Measurements from ENCODE around the gene GAL3ST2.
A peak's percentile ranks its signal among the peaks of the same experiment; 100 is the strongest.

The GAL3ST2 gene

GRCh38 chr2:241812730-241813643 lies 36.4 kb downstream of the GAL3ST2 start:
- POLR2A ChIA-PET, result interaction anchor here (1.1 kb wide), 1 partner anchor 30 kb away, joined by 3 read pairs; no protein-coding TSS in a partner anchor
- no peak overlapping the region for H3K4me3 ChIP-seq (ENCODE audit: control insufficient read depth in 1 of 7, extremely low read depth in 1 of 7, insufficient read depth in 4 of 7, low read depth in 2 of 7, low read length in 6 of 7)
- H3K4me1 ChIP-seq (ENCODE audit: control extremely low read depth in 1 of 4, control insufficient read depth in 4 of 4, insufficient read depth in 4 of 4, low read length in 3 of 4), result peaks cover 0 to 50% (median 14%) of the 10 kb centered on the region in 4 experiments
- CTCF ChIA-PET, result interaction anchor here (2.0 kb wide), 1 partner anchor 8 kb away, joined by 5 read pairs; no protein-coding TSS in a partner anchor
- no peaks in the 10 kb centered on the region for H3K9me3 ChIP-seq (ENCODE audit: control extremely low read depth in 1 of 5, control insufficient read depth in 4 of 5, insufficient read depth in 2 of 5, low read depth in 1 of 5, low read length in 4 of 5)
- 93% methylated on average over 35 of the region's 40 CpGs for WGBS (ENCODE audit: insufficient coverage)
- H3K27ac ChIP-seq (ENCODE audit: insufficient read depth in 1 of 2, low read depth in 1 of 2, low read length in 2 of 2, poor library complexity in 1 of 2, severe bottlenecking in 2 of 2), result no peak overlapping the region
- peak in 1 of 3 donors; percentile 31 for DNase-seq
- H3K36me3 ChIP-seq (ENCODE audit: control insufficient read depth in 4 of 4, insufficient read depth in 4 of 4, low read length in 3 of 4), result no peaks in the 10 kb centered on the region
- peaks cover 0 to 2% (median 0%) of the 10 kb centered on the region in 5 experiments for H3K27me3 ChIP-seq (replicated peaks in 2 of 5; ENCODE audit: control insufficient read depth in 4 of 5, insufficient read depth in 5 of 5, low read length in 4 of 5)

- POLR2A ChIA-PET, result interaction anchor here (1.1 kb wide), 1 partner anchor 30 kb away, joined by 3 read pairs; no protein-coding TSS in a partner anchor
- Histone ChIP-seq H3K4me3 (ENCODE audit: control insufficient read depth in 1 of 7, extremely low read depth in 1 of 7, insufficient read depth in 4 of 7, low read depth in 2 of 7, low read length in 6 of 7) (no peak overlapping the region), H3K4me1 (ENCODE audit: control extremely low read depth in 1 of 4, control insufficient read depth in 4 of 4, insufficient read depth in 4 of 4, low read length in 3 of 4) (peaks cover 0 to 49% (median 20%) of the 10 kb centered on the region in 4 experiments), H3K27me3 (replicated peaks in 2 of 5; ENCODE audit: control insufficient read depth in 4 of 5, insufficient read depth in 5 of 5, low read length in 4 of 5) (peaks cover 0 to 2% (median 0%) of the 10 kb centered on the region in 5 experiments), H3K36me3 (ENCODE audit: control insufficient read depth in 4 of 4, insufficient read depth in 4 of 4, low read length in 3 of 4) (no peaks in the 10 kb centered on the region), H3K9me3 (ENCODE audit: control extremely low read depth in 1 of 5, control insufficient read depth in 4 of 5, insufficient read depth in 2 of 5, low read depth in 1 of 5, low read length in 4 of 5) (no peaks in the 10 kb centered on the region), H3K27ac (ENCODE audit: insufficient read depth in 1 of 2, low read depth in 1 of 2, low read length in 2 of 2, poor library complexity in 1 of 2, severe bottlenecking in 2 of 2) (no peak overlapping the region)
- CTCF ChIA-PET, result interaction anchor here (2.0 kb wide), 1 partner anchor 9 kb away, joined by 5 read pairs; no protein-coding TSS in a partner anchor
- peak; percentile 36 to 65 (median 52) for DNase-seq
- 55% methylated on average over 20 of the region's 20 CpGs for WGBS (ENCODE audit: insufficient coverage)
Measured at GRCh38 chr2:241813644-241814392, 37.2 kb downstream of the GAL3ST2 start.

- Histone ChIP-seq H3K27ac (ENCODE audit: insufficient read depth in 1 of 2, low read depth in 1 of 2, low read length in 2 of 2, poor library complexity in 1 of 2, severe bottlenecking in 2 of 2) (no peak overlapping the region), H3K4me3 (ENCODE audit: control insufficient read depth in 1 of 7, extremely low read depth in 1 of 7, insufficient read depth in 4 of 7, low read depth in 2 of 7, low read length in 6 of 7) (no peak overlapping the region), H3K9me3 (ENCODE audit: control extremely low read depth in 1 of 5, control insufficient read depth in 4 of 5, insufficient read depth in 2 of 5, low read depth in 1 of 5, low read length in 4 of 5) (no peaks in the 10 kb centered on the region), H3K4me1 (ENCODE audit: control extremely low read depth in 1 of 4, control insufficient read depth in 4 of 4, insufficient read depth in 4 of 4, low read length in 3 of 4) (peaks cover 0 to 45% (median 20%) of the 10 kb centered on the region in 4 experiments), H3K27me3 (replicated peaks in 2 of 5; ENCODE audit: control insufficient read depth in 4 of 5, insufficient read depth in 5 of 5, low read length in 4 of 5) (peaks cover 0 to 2% (median 0%) of the 10 kb centered on the region in 5 experiments), H3K36me3 (ENCODE audit: control insufficient read depth in 4 of 4, insufficient read depth in 4 of 4, low read length in 3 of 4) (no peaks in the 10 kb centered on the region)
- DNase-seq, result no peak
- POLR2A ChIA-PET, result no interaction called here
- WGBS (ENCODE audit: insufficient coverage), result 96% methylated on average over 7 of the region's 17 CpGs
- CTCF ChIA-PET, result interaction anchor here (2.0 kb wide), 1 partner anchor 10 kb away, joined by 5 read pairs; no protein-coding TSS in a partner anchor
Measured at GRCh38 chr2:241814393-241814642, 37.7 kb downstream of the GAL3ST2 start.

GRCh38 chr2:241814643-241815476 lies 38.2 kb downstream of the GAL3ST2 start:
- ChIA-PET POLR2A (no interaction called here), CTCF (no interaction called here)
- H3K4me1 ChIP-seq (ENCODE audit: control extremely low read depth in 1 of 4, control insufficient read depth in 4 of 4, insufficient read depth in 4 of 4, low read length in 3 of 4), result peaks cover 0 to 43% (median 20%) of the 10 kb centered on the region in 4 experiments
- H3K27me3 ChIP-seq (replicated peaks in 2 of 5; ENCODE audit: control insufficient read depth in 4 of 5, insufficient read depth in 5 of 5, low read length in 4 of 5), result peaks cover 0 to 2% (median 0%) of the 10 kb centered on the region in 5 experiments
- no peak overlapping the region for H3K27ac ChIP-seq (ENCODE audit: insufficient read depth in 1 of 2, low read depth in 1 of 2, low read length in 2 of 2, poor library complexity in 1 of 2, severe bottlenecking in 2 of 2)
- H3K4me3 ChIP-seq (ENCODE audit: control insufficient read depth in 1 of 7, extremely low read depth in 1 of 7, insufficient read depth in 4 of 7, low read depth in 2 of 7, low read length in 6 of 7), result no peak overlapping the region
- DNase-seq, result no peak
- 93% methylated on average over 51 of the region's 52 CpGs for WGBS (ENCODE audit: insufficient coverage)
- H3K9me3 ChIP-seq (ENCODE audit: control extremely low read depth in 1 of 5, control insufficient read depth in 4 of 5, insufficient read depth in 2 of 5, low read depth in 1 of 5, low read length in 4 of 5), result no peaks in the 10 kb centered on the region
- no peaks in the 10 kb centered on the region for H3K36me3 ChIP-seq (ENCODE audit: control insufficient read depth in 4 of 4, insufficient read depth in 4 of 4, low read length in 3 of 4)

GRCh38 chr2:241815477-241816430 lies 39.1 kb downstream of the GAL3ST2 start:
- ChIA-PET POLR2A (no interaction called here), CTCF (no interaction called here)
- peaks cover 0 to 2% (median 0%) of the 10 kb centered on the region in 5 experiments for H3K27me3 ChIP-seq (replicated peaks in 2 of 5; ENCODE audit: control insufficient read depth in 4 of 5, insufficient read depth in 5 of 5, low read length in 4 of 5)
- no peak overlapping the region for H3K27ac ChIP-seq (ENCODE audit: insufficient read depth in 1 of 2, low read depth in 1 of 2, low read length in 2 of 2, poor library complexity in 1 of 2, severe bottlenecking in 2 of 2)
- no peaks in the 10 kb centered on the region for H3K9me3 ChIP-seq (ENCODE audit: control extremely low read depth in 1 of 5, control insufficient read depth in 4 of 5, insufficient read depth in 2 of 5, low read depth in 1 of 5, low read length in 4 of 5)
- DNase-seq, result no peak
- no peak overlapping the region for H3K4me3 ChIP-seq (ENCODE audit: control insufficient read depth in 1 of 7, extremely low read depth in 1 of 7, insufficient read depth in 4 of 7, low read depth in 2 of 7, low read length in 6 of 7)
- no peaks in the 10 kb centered on the region for H3K36me3 ChIP-seq (ENCODE audit: control insufficient read depth in 4 of 4, insufficient read depth in 4 of 4, low read length in 3 of 4)
- WGBS (ENCODE audit: insufficient coverage), result 92% methylated on average over 45 of the region's 48 CpGs
- H3K4me1 ChIP-seq (ENCODE audit: control extremely low read depth in 1 of 4, control insufficient read depth in 4 of 4, insufficient read depth in 4 of 4, low read length in 3 of 4), result peaks cover 0 to 43% (median 20%) of the 10 kb centered on the region in 4 experiments

All from common myeloid progenitor, CD34-positive (primary cell).